Skeletal muscle cell (primary cell): Measurements from ENCODE around the gene SMIM35.

Source experiments
- DNase-seq: peaks from one replicate; pipeline ENCODE4 v3.0.0-alpha.2; 2010; ENCODE audit warnings: low read depth
- H3K4me3 ChIP-seq: 2 replicates; pipeline ENCODE4 v1.5.1; 2011; ENCODE audit warnings: low read depth, mild to moderate bottlenecking, control low read depth, low read length, moderate library complexity

Gene SMIM35

GRCh38 chr11:118086913-118087768, at the start of gene SMIM35:
Gene SMIM35, minus strand, starts transcription at chr11:118086963. Its CDS starts 206 bp downstream, at chr11:118086757.
- H3K4me3 ChIP-seq, result no peak within 1 kb of the TSS
- DNase-seq, result no peak

GRCh38 chr11:118136341-118136740, 49.6 kb upstream of the SMIM35 start:
- no peak for DNase-seq
- no peak overlapping the region for H3K4me3 ChIP-seq

GRCh38 chr11:118135796-118136165, 49.0 kb upstream of the SMIM35 start:
- DNase-seq, result no peak
- H3K4me3 ChIP-seq, result no peak overlapping the region

- H3K4me3 ChIP-seq, result no peak overlapping the region
- DNase-seq, result no peak
Measured at GRCh38 chr11:118135051-118135795, 48.5 kb upstream of the SMIM35 start.

GRCh38 chr11:118133816-118134215, 47.1 kb upstream of the SMIM35 start:
- DNase-seq, result no peak
- no peak overlapping the region for H3K4me3 ChIP-seq

- no peak overlapping the region for H3K4me3 ChIP-seq
- DNase-seq, result no peak
Measured at GRCh38 chr11:118132385-118133151, 45.8 kb upstream of the SMIM35 start.

GRCh38 chr11:118129471-118130172, 42.9 kb upstream of the SMIM35 start:
- no peak for DNase-seq
- no peak overlapping the region for H3K4me3 ChIP-seq

GRCh38 chr11:118128721-118129470, 42.1 kb upstream of the SMIM35 start:
- no peak for DNase-seq

GRCh38 chr11:118128310-118128709, 41.5 kb upstream of the SMIM35 start:
- DNase-seq, result no peak
- H3K4me3 ChIP-seq, result no peak overlapping the region

More at GRCh38 chr11:118128721-118129470, 42.1 kb upstream of the SMIM35 start:
- no peak overlapping the region for H3K4me3 ChIP-seq

GRCh38 chr11:118126082-118126838, 39.5 kb upstream of the SMIM35 start:
- H3K4me3 ChIP-seq, result no peak overlapping the region
- no peak for DNase-seq

- no peak for DNase-seq
- H3K4me3 ChIP-seq, result no peak overlapping the region
Measured at GRCh38 chr11:118124929-118125535, 38.3 kb upstream of the SMIM35 start.

- H3K4me3 ChIP-seq, result no peak overlapping the region
- no peak for DNase-seq
Measured at GRCh38 chr11:118120793-118121192, 34.0 kb upstream of the SMIM35 start.

- DNase-seq, result no peak
- no peak overlapping the region for H3K4me3 ChIP-seq
Measured at GRCh38 chr11:118117790-118118601, 31.2 kb upstream of the SMIM35 start.

- no peak overlapping the region for H3K4me3 ChIP-seq
- no peak for DNase-seq
Measured at GRCh38 chr11:118115048-118115447, 28.3 kb upstream of the SMIM35 start.

GRCh38 chr11:118114266-118114665, 27.5 kb upstream of the SMIM35 start:
- DNase-seq, result no peak
- no peak overlapping the region for H3K4me3 ChIP-seq

GRCh38 chr11:118112711-118113430, 26.1 kb upstream of the SMIM35 start:
- no peak overlapping the region for H3K4me3 ChIP-seq
- DNase-seq, result no peak
